HG02885 (cell line): ENCODE data around the gene DRC7.

Experiments
- ATAC-seq: cut with Tn5 transposase; IDR thresholded peaks from one replicate; pipeline ENCODE4 v1.9.1; 2021; ENCODE audit warnings: mild to moderate bottlenecking; ENCODE audit not compliant: unreplicated experiment, poor library complexity

The DRC7 gene

DNA sequence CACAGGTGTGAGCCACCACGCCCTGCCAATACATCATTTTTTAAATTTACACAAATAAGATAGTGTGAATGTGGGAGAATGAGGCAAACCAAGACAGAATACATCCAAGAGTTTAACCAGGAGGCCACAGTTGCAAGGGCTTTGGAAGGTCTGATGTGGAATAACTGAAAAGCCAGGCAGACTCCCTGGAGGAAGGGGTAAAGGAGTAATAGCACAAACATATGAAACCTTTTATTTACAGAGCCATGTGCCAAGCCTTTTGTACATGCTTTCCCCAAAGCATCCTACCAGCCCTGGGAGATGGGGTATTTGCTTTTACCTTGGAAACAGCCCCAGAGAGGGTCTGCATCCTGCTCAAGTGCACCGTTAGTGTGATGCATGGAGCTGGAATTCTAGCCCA, 21.8 kb upstream of the DRC7 start:
- no peak for ATAC-seq

DNA sequence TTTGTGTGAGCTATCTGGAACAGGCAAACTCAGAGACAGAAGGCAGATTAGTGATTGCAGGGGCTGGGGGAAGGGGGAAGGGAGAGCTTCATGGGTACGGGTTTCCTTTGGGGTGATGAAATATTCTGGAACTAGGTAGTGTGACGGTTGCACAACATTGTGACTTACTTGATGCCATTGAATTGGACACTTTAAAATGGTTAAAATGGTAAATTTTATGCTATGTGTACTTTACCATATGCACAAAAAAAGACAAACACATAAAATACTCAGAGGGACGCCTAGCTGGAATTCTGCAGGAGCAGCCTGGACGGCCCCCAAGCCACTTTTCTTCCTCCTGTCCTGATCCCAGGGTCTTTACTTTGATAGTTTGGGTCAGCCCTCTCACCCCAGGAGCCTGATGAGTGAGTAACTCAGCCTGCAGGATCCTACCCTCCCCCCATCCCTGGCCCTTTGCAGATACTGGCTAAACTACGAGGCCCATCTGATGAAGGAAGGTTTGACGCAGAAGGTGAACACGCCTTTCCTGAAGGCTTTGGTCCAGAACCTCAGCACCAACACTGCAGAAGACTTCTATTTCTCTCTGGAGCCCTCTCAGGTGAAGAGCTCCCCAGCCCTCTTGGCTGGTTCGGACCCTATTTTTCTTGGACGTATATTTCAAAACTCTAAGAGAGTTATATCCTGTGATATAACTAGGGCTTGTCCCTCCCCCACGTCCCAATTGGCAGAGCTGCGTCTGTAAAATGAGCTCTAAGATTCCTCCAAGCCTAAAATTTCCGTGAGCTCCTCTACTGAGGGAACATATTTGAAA, 18.7 kb upstream of the DRC7 start:
- ATAC-seq = no peak

DNA sequence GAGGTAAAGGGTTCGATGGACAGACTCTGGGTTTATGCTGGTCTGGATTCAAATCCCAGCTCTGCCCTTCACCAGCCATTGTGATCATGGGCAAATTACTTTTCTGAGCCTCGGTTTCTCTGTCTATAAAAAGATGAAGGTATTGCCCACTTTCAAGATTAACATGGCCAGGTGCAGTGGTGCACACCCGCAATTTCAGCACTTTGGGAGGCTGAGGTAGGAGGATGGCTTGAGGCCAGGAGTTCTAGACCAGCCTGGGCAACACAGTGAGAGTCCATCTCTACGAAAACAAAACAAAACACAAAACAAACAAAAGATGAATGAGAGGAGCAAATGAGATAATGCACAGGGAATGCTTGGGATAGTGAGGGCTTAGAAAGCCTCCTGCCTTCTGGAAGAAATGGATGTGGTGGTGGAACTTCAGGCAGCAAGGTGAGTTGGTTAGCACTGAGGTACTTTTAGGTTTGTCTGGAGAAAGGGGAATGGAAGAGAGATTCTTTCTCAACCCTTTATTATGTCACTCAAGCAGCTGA, 18.0 kb upstream of the DRC7 start:
- no peak for ATAC-seq

DNA sequence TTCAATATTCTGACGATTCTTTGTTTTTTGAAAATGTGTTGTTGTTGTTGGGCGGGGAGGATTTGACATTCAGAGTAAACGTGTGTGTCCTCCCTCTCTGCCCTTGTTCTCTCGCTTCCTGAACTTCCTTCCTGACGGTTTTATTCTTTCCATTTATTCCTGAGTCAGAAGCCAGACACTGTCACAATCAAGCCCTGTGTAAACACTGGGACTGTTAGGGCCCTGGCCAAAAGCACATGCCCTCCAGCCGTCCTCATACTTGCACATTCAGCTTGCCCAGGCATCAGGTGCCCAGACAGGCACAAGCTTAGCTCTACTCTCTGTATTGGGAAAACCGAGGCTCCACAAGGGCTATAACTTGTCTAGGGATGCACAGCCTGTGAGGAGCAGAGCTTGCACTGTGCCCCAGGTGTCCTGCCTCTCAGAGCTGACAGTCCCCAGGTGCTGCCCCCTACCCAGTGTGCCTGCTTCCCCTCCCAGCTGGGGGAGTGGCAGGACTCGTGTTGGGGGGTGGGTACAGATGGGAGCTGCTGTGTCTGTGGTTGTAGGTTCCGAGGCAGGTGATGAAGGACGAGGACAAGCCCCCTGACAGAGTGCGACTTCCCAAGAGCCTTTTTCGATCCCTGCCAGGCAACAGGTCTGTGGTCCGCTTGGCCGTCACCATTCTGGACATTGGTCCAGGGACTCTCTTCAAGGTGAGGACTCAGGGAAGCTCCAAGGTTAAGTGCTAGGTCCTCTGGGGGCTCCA, 16.8 kb upstream of the DRC7 start:
- ATAC-seq = no peak

DNA sequence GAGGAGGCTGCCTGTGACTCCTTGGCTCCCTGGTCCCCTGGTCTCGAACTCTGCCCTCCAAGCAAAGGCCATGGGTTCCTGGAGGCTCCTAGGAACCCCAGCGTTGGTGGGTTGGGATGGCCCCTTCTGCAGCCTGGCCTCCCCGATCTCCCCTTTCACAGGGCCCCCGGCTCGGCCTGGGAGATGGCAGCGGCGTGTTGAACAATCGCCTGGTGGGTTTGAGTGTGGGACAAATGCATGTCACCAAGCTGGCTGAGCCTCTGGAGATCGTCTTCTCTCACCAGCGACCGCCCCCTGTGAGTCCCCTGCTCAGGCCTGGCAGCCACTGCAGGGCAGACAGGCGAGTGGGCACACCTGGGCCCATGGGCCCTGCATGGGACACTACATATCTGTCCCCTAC, 15.6 kb upstream of the DRC7 start:
- no peak for ATAC-seq

DNA sequence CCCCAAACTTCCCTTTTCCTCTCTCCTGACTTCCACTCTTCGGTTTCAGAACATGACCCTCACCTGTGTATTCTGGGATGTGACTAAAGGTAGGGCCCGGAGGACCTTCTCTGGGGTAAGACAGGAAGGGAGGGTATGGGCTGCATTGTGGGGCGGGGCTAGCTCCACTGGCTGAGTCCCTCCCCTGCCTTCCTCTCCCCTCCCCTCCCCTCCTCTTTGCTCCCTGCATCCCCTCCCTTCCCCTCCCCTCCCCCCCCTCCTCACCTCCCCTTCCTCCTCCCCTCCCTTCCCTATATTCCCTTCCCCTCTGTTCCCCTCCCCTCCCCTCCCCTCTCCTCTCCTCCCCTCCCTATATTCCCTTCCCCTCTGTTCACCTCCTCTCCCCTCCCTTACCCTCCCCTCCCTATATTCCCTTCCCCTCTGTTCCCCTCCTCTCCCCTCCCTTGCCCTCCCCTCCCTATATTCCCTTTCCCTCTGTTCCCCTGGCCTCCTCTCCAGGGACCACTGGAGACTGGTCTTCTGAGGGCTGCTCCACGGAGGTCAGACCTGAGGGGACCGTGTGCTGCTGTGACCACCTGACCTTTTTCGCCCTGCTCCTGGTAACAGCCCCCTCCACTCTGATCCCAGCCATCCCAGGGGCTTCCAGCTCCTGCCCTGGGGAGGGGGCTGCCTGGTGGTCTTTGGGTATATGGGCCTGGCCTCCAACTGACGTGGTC, 14.7 kb upstream of the DRC7 start:
- no peak for ATAC-seq

DNA sequence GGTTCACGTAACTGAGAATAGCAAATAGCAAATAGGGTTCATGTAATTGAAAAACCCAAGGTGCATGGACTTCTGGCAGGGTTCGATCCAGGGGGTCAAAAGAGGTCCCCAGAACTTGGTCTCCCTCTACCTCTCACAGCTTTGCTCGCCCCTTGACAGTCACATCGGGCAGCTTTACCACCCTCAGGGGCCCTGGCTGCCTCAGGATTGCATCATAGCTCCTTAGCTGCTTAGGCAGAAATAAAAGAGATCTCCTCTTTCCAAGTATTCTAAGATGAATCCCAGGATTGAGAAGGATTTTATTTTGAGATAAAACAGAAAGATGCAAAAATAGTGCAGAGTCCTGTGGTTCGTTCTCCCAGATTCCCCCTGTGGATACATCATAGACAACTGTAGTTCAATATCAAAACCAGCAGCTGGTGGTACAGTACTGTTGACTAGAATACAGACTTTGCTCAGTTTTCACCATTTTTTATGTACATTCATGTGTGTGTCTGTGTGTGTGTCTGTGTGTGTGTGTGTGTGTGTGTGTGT, 13.7 kb upstream of the DRC7 start:
- ATAC-seq = no peak

DNA sequence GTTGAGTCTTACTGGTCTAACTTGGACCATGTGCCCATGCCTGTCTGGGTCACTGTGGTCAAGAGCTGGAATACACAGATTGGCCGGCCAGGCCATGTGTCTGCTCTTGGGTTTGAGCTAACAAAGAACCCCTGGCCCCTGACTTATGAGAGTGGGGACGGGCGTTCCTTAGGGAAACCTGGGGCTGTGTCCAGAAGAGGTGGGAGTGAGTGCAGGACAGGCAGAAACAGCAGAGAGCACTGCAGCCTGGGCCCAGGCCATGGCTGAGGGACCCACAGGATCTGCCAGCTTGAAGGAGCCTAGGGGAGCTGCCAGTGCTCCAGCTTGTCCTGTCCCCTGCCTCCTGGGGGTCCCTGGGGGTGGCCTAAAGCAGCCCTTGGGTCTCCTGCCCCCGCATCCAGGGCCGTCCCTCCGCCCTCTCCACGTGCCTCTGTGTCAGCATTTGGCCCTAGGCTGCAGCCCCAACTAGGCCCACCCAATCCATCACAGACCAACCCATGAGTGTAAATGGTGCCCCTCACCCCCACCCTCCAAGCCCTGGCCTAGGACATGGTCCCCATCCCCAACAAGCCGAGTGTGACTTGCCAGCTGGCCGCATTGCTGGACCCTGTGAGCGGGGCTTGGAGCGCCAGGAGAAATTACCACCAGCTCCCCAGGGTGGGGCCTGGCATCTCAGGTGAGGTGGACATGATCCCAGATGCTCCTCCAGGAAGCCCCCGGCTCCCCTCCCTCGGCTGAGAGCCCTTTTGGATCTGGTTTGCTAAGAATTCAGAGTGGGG, 12.5 kb upstream of the DRC7 start:
- ATAC-seq = no peak

DNA sequence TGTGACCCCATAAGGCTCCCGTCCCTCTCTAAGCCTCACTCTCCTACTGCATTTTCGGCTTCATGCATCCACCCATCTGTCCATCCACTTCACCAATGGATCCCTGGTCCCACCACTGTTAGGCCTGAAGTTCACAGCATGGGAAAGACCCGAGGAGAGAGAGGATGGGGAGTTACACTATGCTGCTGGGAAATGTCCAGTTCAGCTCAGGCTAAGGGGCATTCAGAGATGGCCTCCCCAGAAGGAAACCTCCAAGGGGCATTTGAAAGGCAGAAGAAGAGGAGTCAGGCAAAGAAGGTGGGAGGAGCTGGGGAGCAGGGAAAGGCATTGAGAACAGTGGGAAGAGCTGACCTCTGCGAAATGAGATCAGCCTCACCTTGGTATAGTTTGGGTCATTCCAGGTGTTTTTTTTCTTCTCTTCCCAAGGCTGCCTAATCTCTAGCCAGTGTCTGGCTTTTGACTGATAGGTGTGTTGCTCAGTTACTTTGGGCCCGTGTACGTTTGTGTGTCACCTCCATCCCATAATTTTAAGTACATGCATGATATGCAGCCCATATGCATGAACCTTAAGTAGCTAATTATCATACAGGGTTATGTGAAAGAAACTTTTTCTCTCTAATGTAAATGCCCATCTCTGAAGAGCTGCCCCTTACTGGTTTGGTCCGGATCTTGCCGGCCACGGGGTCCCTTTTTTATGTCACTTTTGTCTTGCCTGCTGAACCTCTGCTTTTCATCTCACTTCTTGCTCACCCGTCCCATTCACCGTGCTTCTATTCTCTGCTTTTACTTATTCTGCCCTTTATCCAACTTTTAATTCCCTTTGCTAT, 11.6 kb upstream of the DRC7 start:
- no peak for ATAC-seq

DNA sequence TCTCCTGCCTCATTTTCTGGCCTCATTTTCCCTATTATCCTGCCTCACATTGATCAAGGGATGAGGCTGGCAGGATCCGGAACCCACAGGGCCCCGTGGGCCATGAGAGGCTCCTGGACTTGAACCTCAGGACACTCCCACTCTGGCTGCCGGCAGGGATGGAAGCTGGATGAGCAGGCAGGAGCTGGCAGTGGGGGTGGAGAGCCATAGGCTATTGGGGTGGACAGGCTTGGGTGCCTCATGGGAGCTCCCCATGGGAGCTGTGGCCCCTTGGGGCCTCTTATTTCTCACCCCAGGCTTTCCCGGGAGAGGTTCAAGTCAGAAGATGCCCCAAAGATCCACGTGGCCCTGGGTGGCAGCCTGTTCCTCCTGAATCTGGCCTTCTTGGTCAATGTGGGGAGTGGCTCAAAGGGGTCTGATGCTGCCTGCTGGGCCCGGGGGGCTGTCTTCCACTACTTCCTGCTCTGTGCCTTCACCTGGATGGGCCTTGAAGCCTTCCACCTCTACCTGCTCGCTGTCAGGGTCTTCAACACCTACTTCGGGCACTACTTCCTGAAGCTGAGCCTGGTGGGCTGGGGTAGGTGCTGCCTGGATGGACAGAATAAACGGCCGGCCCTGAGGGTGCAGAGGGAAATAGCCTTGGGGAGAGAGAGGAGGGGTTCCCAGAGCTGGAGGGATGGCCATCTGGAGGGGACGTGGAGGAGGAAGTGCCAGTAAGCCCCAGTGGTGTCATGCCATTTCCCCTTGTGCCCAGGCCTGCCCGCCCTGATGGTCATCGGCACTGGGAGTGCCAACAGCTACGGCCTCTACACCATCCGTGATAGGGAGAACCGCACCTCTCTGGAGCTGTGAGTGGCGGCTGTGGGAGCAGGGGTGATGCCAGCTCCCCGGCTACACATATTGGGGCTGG, 10.7 kb upstream of the DRC7 start:
- ATAC-seq = no peak

DNA sequence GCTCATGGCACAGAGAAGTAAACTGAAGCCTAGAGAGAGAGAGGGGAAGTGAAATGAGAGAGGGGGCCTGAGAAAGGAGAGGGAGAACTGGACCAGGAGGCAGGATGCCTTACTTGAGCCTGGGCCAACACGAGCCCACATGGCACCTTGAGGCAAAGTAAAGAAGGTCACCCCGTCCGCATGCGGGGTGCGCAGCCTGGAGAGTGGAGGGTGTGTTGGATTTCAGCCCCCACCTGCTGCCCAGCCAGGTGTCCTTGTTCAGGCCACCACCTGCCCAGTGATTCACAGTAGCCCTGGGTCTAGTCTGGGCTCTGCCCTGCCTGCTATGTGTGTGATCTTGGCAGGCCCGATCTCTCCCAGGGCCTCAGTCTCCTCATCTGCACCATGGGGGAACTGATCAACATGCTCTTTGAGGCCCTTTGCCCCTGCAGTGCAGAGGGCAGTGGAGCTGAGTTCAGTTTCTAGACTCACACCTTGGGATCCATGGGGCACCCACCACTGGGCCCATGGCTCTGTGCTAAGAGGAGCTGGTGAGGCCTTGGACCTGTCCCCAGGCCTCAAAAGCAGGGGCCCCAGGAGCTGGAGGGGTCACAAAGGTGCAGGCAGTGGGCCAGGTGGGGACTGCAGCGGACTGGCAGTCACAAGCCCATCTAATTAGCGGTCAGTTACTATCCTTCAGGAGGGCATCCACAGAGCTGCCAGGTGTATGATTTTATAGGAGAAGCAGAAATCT, 9.8 kb upstream of the DRC7 start:
- no peak for ATAC-seq

DNA sequence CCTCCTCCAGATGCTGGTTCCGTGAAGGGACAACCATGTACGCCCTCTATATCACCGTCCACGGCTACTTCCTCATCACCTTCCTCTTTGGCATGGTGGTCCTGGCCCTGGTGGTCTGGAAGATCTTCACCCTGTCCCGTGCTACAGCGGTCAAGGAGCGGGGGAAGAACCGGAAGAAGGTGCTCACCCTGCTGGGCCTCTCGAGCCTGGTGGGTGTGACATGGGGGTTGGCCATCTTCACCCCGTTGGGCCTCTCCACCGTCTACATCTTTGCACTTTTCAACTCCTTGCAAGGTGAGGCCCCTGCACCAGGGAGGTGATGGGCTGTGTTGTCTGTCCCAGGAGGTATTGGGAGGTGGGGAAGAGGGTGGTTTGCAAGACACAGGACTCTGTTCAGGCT, 9.0 kb upstream of the DRC7 start:
- ATAC-seq = no peak

DNA sequence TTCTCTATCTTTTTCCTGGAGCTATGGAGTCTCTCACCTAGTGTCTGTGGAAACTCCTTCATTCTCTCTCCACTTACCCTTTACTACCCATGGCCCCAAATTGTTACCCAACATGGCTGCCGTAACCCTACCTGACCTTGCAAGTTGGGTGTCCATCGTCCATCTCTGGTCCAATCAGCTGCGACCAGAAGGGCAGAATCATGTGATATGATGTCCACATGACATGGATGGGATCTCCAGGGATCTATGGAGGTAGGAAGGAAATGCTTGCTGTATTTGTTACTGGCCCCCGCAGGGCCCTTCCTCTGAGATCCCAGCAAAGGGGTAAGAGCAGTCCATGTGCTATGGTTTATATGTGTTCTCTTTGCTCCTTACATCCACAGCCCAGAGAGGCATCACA, 8.0 kb upstream of the DRC7 start:
- no peak for ATAC-seq

DNA sequence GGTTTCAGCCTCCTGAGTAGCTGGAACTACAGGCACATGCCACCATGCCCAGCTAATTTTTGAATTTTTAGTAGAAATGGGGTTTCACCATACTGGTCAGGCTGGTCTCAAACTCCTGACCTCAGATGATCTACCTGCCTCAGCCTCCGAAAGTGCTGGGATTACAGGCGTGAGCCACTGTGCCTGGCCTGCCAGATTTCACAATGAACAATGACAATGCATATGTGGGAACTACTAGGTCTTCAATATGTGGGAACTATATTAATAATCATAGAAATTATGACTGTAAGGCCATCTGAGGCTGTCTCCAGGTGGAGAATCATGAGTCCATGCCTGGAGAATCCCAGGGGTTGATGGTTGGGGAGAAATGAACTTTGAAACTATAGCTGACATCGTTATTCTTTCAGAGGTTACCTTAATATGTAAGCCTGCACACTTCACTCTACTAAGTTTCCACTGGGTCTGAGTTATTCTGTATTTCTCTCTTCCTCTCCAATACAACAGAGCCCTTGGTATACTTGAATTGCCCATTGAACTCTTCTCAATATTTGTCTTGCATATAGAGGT, 7.2 kb upstream of the DRC7 start:
- ATAC-seq = no peak

DNA sequence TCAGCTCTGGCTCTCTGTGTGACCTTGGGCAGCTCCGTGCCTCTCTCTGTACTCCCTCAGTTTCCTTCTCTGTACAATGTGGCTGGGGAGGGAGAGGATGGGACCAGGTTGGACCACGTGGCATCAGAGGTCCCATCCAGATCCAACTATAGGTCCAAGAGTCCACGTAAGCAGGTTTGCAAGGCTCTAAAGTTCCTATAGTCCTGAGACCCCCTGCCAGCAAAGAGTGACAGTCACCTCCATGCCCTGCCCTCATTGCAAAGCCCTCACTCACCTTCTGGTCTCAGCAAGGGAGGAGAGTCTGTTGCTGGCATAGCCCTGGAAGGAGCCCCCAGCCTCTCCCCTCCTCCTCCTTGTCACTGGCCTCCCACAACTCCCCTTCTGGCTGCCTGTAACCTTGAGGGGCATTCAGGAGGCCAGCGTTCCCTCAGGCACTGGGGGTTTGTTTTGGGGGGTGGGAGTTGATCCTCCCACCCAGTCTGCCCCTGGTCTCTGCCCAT, 6.1 kb upstream of the DRC7 start:
- ATAC-seq = no peak

DNA sequence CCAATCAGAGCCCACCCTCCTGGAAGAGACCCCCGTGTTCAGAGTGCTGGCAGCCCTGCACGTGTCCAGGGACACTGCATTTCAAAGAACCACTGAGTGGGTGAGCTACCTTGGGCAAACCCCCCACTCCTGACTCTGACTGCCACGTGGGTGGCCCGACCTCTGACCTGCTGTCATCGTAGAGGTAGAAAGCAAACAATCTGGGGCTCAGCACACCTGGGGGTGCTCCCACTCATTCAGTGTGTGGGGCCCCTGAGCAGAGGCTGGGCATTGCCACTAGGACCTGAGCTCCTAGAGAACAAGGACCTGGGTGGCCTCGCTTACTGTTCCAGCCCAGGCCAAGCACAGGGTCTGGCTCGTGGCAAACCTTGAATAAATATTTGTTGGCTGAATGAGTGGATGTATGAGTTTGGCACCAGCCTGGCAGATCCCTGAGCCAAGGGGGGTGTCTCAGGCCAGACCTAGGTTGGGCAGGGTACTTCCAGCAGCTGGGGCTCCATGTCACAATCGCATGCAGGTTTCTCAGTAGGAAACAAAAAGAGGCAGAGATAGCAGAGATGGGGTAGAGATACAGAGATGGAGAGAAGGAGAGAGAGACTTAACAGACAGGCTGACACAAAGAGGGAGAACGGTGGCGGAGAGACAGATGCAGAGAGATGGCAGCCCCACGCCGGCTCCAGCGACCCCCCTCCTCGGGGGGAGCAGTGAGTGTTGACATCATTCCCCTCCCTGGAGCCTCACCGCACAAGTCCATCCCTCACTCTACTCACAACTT, 5.4 kb upstream of the DRC7 start:
- no peak for ATAC-seq
